GM04503 (cell line): ENCODE measurements around the gene TEKT5.
"Not testable (repeated sequence)": the region's sequence is repeated elsewhere in the genome, so short reads cannot be mapped to it uniquely, and the experiment has no call there.

Experiments used
- DNase-seq: peaks from one replicate; pipeline ENCODE4 v3.0.0-alpha.2; 2012; ENCODE audit warnings: low read depth

Gene TEKT5

DNA sequence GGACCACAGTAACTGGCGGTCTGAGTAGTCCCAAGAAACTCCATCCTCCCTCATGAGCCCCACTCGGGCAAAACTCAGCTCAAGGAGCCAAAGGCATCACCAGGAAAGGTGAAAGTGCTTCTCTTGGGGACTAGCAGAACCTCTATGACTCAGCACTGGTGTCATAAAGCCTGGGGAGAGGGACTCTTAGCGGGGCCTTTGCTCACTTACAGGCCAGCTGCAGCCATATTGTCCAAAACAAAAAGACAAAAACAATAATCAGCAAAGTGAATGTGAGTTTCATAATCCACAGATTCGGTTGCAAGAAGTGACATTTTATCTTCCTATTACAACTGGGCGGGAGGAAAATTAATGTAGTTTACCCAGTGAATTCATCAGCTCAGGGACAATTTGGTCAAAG lies at the start of gene TEKT5:
TEKT5 (minus strand) TSS at position 101 of the 400 bp plus-strand sequence; CDS start at position 44, 57 bp downstream.
- no peak for DNase-seq

DNA sequence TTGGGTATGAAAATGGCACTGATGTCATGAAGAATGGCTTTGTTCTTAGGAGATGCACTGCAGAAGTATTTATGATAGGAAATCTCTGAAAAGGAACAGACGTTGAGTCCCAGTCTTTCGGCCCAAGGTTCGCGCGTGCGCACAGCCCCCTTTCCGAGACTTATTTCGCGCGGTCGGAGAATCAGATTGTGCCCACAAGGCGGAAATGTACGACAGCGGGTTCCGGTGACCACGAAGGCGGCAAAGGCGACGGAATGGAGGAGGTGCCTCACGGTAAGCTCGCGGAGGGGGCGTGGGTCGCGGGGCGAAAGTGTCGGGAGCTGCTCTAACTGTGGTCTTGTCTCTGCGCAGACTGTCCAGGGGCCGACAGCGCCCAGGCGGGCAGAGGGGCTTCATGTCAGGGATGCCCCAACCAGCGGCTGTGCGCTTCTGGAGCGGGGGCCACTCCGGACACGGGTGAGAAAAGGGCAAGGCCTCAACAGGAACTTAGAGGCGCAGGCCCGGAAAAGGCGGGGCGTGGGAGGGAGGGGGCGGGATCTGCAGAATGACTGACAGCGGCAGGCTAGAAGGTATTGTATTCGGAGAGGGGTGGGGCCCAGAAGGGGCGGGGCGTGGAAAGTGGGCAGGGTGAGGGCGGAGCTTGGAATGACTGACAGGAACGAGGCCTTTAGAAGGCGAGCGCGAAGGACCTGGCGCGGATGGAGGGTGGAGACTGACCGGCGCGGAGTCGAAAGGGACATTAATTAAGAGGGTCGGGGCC lies 49.1 kb upstream of the TEKT5 start, which contains the start of gene NUBP1:
NUBP1 (plus strand) TSS at position 233 of the 760 bp plus-strand sequence; CDS start at position 255, 22 bp downstream.
- DNase-seq = peak; percentile 86

DNA sequence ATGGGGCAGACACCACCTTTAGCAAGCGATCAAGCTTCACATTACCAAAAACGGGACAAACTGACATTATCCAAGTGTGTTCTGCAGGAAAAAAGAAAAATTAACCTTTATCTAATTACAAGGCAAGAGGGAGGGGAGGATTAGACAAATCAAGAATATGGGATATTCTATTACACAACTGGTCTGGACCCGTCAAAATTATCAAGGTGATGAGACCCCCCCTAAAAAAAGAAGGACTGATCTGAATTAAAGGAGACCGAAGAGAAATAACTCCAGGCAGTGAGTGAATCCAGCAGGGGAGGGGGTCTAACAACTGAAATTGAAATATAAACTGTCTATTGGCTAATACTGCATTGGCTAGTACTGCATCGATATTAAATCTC lies 48.5 kb upstream of the TEKT5 start:
- no peak for DNase-seq

DNA sequence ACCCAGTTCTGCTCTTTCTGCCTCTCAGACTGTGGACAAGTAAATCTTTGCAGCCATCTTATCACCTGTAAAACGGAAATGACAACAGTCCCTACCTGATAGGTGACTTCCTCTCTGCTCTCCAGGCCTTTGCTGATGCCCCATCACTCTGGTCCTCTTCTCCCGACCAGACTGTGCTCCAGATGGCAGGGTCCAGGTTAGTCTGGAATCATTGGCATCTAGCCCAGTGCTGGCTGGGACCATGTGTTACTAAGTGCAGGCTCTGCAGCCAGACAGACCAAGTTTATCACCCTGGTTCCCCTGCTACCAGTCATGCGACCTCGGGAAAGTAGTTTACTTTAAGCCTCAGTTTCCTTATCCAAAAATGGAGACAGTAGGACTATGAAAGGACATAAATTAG lies 47.1 kb upstream of the TEKT5 start:
- DNase-seq = no peak

DNA sequence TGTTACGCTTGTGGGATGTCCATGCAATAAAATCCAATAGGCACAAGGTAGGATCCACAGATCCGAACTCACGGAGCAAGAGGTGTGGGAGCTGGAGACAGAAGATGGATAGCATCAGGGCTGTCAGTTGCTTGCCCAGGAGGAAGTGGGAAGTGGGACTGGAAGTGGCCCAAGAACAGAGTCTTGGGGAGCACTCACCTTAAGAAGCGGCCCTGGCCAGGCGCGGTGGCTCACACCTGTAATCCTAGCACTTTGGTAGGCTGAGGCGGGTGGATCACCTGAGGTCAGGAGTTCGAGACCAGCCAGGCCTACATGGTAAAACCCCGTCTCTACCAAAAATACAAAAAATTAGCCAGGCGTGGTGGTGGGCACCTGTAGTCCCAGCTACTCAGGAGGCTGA lies 46.5 kb upstream of the TEKT5 start:
- not testable (repeated sequence) for DNase-seq

DNA sequence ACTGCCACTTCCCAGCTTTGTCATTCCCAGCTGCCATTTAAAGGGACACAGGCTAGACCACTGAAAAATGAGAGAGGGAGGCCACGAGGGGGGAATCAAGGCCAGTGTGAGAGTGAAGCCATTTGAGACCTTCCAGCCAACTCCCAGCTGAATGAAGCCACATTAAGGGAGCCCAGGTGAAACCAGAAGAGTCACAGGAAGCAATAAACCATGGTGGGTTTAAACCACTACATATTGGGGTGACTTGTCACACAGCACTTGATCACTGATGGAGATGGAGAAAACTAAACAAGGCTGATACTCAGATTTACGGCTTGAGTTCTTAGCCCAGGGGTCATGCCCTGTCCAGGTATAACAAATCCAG lies 46.1 kb upstream of the TEKT5 start:
- DNase-seq = no peak

DNA sequence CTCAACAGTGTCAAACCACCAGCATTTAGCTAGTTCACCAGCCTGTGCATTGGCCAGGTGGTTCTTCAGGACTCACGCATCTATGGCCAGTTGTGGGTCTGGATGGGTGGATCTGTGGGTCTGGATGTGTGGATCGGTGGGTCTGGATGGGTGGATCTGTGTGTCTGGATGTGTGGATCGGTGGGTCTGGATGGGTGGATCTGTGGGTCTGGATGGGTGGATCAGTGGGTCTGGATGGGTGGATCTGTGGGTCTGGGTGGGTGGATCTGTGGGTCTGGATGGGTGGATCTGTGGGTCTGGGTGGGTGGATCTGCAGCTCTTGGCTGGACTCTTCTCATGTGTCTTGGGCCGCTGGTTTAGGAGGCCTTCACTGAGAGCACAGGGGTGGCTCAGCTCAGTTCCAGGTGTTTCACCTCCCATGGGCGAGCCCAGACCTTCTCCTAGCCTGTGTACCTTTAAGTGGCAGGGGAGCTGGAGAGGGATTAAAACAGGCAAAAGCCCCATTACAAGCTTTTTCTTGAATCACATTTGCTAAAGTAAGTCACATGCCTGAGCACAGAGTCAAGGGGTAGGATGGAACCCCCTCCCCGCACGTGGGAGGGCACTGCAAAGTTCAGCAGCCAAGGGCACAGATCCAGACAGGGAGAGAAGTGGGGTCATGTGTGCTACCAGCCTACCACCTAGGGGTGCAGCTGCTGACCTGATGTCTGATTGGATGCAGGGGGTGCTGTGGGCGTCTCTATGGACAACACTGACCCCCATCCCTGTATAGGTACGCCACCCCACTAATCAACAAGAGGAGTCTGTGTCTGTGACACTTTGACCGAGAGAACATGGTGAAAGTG lies 45.5 kb upstream of the TEKT5 start:
- DNase-seq = no peak

DNA sequence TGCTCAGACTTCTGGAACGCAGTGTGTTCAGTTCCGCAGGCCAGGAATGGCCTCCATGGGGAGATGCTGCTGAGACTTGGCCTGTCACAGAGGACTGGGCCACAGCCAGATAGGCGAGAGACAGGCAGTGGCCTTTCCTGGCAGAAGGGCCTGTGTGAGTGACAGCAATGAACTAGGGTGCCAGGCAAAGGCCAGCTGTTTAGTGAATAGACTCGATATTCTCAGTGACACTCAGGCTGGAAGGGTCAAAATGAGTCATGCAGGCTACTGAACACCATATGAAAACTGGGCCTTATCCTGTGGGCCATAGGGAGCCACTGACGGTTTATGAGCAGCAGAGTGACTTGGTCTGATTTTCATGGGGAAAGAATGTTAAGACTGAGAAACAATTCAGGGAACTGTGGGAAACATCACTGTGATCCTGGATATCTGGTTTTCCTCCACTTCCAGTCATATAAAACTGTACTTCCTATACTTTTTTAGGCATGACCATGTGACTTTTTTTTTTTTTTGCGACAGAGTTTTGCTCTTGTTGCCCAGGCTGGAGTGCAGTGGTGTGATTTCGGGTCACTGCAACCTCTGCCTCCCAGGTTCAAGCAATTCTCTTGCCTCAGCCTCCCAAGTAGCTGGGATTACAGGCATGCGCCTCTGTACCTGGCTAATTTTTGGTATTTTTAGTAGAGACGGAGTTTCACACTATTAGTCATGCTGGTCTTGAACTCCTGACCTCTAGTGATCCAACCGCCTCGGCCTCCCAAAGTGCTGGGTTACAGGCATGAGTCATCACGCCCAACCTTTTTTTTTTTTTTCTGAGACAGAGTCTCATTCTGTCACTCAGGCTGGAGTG lies 43.7 kb upstream of the TEKT5 start:
- no peak for DNase-seq

DNA sequence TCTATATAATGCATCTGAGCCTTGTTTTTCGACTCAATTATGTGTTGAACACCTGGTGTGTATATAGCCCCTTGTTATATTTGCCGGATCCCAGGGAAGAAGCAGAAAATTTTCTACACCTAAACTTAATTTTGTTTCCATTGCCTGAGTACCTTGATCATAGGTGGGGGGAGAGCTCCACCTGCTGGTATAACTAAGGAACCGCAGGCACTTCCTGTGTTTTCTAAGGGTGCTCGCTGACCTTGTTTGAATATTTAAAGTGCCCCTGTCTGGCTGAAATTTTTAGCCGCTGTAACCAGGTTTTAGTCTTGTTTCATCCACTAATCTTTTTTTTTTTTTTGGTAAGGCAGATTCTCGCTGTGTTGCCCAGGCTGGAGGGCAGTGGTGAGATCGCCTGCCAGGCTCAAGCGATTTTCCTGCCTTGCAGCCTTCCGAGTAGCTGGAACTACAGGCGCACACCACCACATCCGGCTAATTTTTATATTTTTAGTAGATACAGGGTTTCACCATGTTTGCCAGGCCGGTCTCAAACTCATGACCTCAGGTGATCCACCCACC lies 42.4 kb upstream of the TEKT5 start:
- DNase-seq = no peak

DNA sequence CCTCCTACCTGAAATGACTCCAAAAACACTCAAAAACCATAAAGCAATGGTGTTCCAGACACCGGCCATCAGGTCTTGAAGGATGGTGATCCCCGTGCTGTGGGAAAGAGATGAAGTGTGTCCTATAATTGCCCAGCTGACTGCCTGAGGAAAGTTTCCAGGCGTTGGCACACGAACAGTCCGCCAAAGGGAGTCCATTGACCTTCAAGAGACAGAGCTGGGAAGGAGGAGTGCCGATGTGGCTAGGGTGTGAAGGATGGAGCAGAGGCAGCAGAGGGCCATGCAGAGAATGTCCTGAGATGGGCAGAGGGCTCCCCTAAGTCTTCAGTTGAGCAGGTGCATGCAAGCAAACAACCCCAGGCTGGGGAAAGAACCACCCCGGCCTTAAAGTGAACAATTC lies 37.1 kb upstream of the TEKT5 start:
- no peak for DNase-seq

DNA sequence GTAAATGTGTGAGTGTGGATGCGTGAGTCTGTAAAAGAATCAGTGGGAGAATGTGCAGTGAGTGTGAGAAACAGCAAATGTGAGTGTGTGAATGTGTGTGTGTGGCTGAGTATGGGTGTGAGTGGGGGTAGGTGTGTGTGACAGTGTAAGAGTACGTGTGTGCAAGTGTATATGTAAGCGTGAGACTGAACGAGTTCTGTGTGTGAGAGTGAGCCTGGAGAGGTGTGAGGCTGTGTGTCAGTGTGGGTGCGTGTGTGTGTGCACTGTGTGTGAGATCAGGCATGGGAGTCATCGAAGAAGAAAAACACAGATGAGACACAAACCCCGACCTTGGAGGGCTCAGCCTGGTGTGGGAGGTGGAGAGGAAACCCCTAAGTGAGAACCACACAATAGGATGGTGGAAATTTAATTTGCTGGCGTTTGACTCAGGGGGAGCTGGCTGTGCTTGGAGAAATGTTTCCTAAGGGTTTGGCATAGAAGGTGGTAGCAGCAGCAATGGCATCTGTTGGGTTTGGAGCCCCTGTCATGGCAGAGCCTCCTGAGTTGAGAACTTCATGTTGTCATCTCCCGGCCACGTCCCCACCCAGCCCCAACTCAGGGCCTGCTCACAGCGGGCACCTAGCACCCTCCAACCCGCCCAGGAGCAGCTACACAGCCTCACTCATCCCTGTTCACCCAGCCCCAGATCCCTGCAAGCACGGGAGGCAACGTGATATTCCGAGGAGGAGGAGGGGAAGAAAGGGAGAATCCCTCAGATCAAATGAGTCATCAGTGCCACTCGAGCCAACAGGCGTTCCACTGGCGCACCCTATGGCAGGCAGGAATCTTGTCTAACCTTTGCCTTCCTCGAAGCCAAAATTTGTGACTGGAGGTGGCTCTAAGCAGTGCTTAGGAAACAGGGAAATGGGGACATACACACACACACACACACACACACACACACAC lies 34.6 kb upstream of the TEKT5 start:
- peak; percentile 15 for DNase-seq

DNA sequence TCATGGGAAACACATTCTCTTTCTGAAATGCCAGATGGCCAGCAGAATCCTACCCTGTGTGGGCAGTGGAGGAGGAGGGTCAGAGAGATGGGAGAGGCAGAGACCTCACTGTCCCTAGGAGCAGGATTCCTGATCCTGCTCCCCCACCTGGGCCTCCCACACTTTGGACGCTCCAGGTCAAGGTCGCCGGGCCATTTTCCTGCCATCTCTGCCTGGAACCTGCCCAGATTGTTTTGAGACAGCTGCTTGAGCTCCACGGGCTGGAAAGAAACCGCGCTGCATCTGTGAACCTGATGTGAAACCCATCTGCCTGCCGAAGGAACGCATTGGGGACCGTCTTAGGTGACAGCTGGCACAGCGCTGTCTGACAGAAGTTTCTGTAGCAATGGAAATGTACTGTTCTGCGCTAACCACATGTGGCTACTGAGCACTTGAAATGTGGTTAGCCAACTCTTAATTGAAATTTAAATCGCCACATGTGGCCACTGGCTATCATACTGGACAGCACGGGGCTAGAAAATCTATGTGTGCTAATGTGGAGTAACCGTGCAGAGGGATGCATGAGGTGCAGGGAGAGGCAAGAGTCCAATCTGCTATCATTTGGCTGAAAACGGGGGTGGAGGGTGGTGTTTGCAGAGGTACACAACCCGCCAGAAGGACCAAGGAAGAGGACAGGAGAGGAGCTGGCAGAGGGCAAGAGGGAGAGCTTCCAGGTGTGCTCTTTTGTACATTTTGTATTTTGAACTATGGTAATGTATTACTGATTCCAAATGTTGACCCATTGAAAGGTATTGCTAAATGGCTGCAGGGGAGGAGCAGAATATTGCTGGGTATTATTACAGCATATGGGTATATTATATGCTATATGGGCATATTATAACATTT lies 33.5 kb upstream of the TEKT5 start:
- DNase-seq = no peak

DNA sequence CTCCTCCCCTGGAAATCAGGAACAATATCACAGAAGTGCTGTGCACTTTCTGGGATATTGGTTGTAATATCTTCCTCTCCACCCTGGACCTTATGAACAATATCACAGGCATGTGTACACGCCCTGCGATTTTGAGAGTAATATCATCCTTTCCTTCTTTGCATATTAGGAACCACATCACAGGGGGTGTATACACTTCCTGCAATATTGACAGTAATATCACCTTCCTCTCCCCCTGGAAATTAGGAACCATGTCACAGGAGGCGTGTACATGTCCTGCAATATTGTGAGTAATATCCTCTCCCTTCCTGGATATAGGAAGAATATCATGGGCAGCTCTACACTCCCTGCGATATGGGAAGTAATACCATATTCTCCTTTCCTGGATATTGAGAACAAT lies 14.2 kb upstream of the TEKT5 start:
- DNase-seq = no peak

DNA sequence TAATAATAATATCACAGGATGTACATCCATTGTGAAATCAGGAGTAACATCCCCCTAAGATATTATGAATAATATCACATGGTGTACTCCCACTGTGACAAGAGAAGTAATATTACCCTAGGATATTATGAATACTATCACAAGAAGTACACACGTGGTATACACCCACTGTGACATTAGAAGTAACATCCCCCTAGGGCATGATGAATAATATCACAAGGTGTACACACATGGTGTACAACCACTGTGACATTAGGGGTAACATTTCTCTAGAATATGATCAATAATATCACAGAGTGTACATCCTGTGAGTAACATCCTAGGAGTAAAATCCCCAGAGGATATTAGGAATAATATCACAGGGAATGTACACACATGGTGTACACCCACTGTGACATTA lies 5.0 kb upstream of the TEKT5 start:
- DNase-seq = no peak

DNA sequence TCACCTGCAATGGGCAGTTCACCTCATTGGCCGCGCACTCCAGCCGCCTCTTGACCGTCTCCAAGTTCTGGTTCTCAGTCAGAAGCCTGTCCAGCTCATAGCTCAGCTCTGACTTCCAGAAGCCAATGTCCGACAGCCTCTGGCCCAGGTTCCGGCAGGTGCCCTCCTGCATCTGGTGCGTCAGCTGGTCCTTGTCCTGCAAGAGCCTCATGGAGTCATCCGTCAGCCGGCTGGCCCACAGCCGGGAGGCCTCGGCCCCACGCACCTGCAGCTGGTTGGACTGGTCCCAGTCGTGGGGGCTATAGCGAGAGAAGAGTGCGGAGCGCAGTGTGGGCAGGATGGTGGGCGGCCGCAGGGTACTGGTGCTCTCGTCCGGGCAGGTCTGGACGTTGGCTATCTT lies 424 bp downstream of the TEKT5 start:
- no peak for DNase-seq

DNA sequence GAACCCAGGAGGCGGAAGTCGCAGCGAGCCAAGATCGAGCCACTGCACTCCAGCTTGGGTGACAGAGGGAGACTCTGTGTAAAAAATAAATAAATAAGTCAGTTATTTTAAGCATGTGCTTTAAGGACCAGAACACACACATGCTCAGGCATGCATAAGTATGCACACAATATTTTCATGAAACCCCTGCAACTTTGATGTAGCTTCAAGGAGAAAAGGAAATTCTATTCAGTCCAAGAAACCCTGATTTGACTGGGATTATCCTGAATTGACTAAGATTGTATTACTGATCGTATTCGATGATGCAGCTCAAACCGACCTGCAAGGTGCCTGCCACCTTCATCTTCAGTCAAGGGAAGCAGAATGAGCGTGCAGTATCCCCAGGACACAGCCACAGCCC lies 841 bp downstream of the TEKT5 start:
- DNase-seq = no peak

DNA sequence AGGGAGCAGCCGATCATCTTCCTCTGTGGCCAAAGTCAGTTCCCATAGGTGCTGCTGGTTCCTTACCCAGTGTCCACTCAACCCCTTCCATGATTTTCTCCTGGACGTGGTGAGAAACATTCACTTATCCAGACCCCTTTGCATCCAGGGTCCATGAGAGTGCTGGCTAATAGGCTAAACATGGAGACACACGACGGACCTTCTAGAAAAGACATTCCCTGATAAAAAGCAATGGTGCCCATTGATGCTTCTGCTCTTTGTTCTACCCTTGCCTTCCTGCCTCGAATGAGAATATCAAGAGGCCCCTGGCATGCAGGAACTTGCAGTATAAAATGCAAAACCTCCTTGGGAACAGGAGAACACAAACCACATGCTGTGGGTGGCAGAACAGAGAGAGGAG lies 2.3 kb downstream of the TEKT5 start:
- no peak for DNase-seq

DNA sequence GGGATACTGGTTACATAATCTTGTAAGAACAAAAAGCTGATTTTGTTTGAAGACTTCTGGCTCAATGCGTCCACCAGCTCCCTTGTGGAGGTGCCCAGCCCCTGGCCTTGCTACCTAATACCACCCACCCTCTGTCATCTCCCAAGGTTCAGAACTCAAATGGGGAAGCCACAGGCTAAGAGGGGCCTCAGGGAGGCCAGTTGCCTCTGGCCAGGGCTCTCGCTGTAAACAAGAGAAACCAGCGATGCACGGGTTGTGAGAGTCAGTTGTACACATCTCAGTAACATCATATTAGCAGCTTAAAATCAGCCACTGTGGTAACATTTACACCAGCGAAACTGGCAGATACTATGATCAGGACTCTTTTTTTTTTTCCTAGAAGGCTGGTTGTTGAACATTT lies 6.0 kb downstream of the TEKT5 start:
- DNase-seq = no peak

DNA sequence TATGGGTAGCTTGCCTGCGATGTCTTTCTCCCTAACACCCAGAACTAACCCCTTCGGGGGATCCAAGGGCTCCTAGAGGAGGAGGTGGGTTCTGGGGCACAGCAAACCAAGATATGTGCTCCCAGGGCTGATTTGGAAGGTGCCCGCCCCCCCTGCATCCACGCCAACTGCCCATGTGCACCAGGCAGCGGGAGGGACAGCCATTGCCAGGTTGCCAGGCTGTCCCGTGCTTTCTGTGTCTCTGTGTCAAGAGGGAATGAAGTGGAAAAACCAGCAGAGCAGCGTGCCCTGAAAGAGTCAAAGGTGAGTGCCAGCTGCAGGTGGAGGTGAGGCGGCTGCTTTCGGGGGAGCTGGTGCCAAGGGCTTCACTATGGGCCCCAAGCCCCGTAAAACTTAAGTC lies 6.4 kb downstream of the TEKT5 start:
- DNase-seq = no peak

DNA sequence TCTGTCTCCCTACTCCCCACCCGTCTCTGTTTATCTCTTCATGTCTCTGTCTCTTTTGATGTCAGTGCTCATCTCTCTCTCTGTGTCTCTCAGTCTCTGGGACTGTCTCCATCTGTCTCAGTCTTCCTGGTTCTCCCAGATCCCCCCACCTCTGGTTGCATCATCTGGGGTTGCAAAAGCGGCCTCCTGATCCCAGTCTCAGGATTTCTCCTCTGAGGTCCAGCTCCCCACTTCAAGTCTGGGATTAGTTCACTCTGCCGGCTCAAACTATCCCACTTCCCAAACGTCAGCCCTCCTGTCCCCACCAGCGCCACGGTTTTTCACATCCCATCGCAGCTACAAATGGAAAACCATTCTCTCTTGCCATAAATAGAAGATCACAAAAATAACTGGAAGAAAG lies 9.0 kb downstream of the TEKT5 start:
- no peak for DNase-seq
